Tongue (tissue), 2 donors: ENCODE results near the gene PRKN. TPM values are rescaled to one million over a fixed set of nuclear protein-coding genes. Genes with fewer than 3 reads are reported as not detected.

Experiments
- DNase-seq: peaks from one replicate; pipeline ENCODE4 v3.0.0-alpha.2; 2015
- total RNA-seq: library from RNA; depleted of rRNA; stranded (reverse); fragments of >200 nt; gene quantifications from one replicate; pipeline ENCODE4 v1.2.3, GENCODE V29; 2014

The PRKN gene
- total RNA-seq, 1 donor from 2014 or later: 7.0 TPM

GRCh38 chr6:162292915-162293314 lies 434.7 kb downstream of the PRKN start:
- no peak for DNase-seq

- DNase-seq: peak; percentile 86
These were observed 436.6 kb downstream of the PRKN start for GRCh38 chr6:162290846-162291465.

GRCh38 chr6:162289972-162290371 lies 437.6 kb downstream of the PRKN start:
- DNase-seq: no peak

GRCh38 chr6:162273986-162274385 lies 453.6 kb downstream of the PRKN start:
- DNase-seq: no peak

- no peak for DNase-seq
These were observed 455.6 kb downstream of the PRKN start for GRCh38 chr6:162271922-162272321.

- no peak for DNase-seq
These were observed 456.6 kb downstream of the PRKN start for GRCh38 chr6:162270966-162271365.

GRCh38 chr6:162267641-162268040 lies 459.9 kb downstream of the PRKN start:
- no peak for DNase-seq

GRCh38 chr6:162267126-162267525 lies 460.4 kb downstream of the PRKN start:
- no peak for DNase-seq

- no peak for DNase-seq
These were observed 463.0 kb downstream of the PRKN start for GRCh38 chr6:162264581-162264980.

- DNase-seq: no peak
These were observed 464.9 kb downstream of the PRKN start for GRCh38 chr6:162262466-162263196.

- no peak for DNase-seq
These were observed 466.0 kb downstream of the PRKN start for GRCh38 chr6:162261598-162261997.

GRCh38 chr6:162260027-162260426 lies 467.5 kb downstream of the PRKN start:
- no peak for DNase-seq

- no peak for DNase-seq
These were observed 468.9 kb downstream of the PRKN start for GRCh38 chr6:162258647-162259046.

GRCh38 chr6:162256361-162256760 lies 471.2 kb downstream of the PRKN start:
- DNase-seq: no peak

- DNase-seq: no peak
These were observed 476.3 kb downstream of the PRKN start for GRCh38 chr6:162251257-162251656.

- no peak for DNase-seq
These were observed 477.5 kb downstream of the PRKN start for GRCh38 chr6:162249907-162250642.

GRCh38 chr6:162245830-162246420 lies 481.6 kb downstream of the PRKN start:
- no peak for DNase-seq

- DNase-seq: no peak
These were observed 483.5 kb downstream of the PRKN start for GRCh38 chr6:162244031-162244430.

- no peak for DNase-seq
These were observed 484.7 kb downstream of the PRKN start for GRCh38 chr6:162242915-162243314.

GRCh38 chr6:162239330-162239729 lies 488.2 kb downstream of the PRKN start:
- no peak for DNase-seq

GRCh38 chr6:162238675-162239074 lies 488.9 kb downstream of the PRKN start:
- no peak for DNase-seq

GRCh38 chr6:162237331-162237730 lies 490.2 kb downstream of the PRKN start:
- no peak for DNase-seq

GRCh38 chr6:162234631-162235030 lies 492.9 kb downstream of the PRKN start:
- no peak for DNase-seq
